ENCODE data around the gene TRIM66.

Gene TRIM66

GRCh38 chr11:8729067-8729466, 46.6 kb upstream of the TRIM66 start:
- Histone ChIP-seq H3K4me3 (ENCODE audit: low read length) (no peak overlapping the region), H3K56ac (ENCODE audit: low read length) (no peak overlapping the region), H3K23ac (ENCODE audit: low read length) (no peak overlapping the region), H3K27ac (ENCODE audit: low read depth, low read length) (no peak overlapping the region), H3K27me3 (ENCODE audit: insufficient read depth, low read length, poor library complexity) (no peaks in the 10 kb centered on the region), H3K36me3 (ENCODE audit: control insufficient read depth, insufficient read depth, low read length) (no peaks in the 10 kb centered on the region), H2AK5ac (ENCODE audit: low read length) (no peak overlapping the region), H3K4me2 (ENCODE audit: low read length) (no peak overlapping the region), H2BK120ac (ENCODE audit: low read depth, low read length) (no peak overlapping the region), H4K8ac (ENCODE audit: low read depth, low read length) (no peak overlapping the region), H3K79me1 (ENCODE audit: low read length) (no peaks in the 10 kb centered on the region), H2BK15ac (replicated peaks; ENCODE audit: low read depth) (no peak overlapping the region), H3K4me1 (ENCODE audit: control insufficient read depth, low read depth, low read length) (peaks cover 12% of the 10 kb centered on the region), H3K9ac (ENCODE audit: low read length) (no peak overlapping the region), H4K5ac (ENCODE audit: low read length) (no peak overlapping the region), H3K4ac (ENCODE audit: low read depth, low read length) (no peak overlapping the region), H3K18ac (ENCODE audit: low read length) (no peak overlapping the region), H2BK5ac (ENCODE audit: low read length) (no peak overlapping the region), H3K79me2 (ENCODE audit: control insufficient read depth, insufficient read depth, low read length) (no peaks in the 10 kb centered on the region)
- no peak for DNase-seq
- no CpG with 5 or more reads among the region's 6 CpGs for WGBS (ENCODE audit: extremely low coverage, insufficient coverage, low lambda C conversion rate)

- Histone ChIP-seq H3K18ac (ENCODE audit: low read length) (no peak overlapping the region), H3K4ac (ENCODE audit: low read depth, low read length) (no peak overlapping the region), H3K27ac (ENCODE audit: low read depth, low read length) (no peak overlapping the region)
These were observed 46.1 kb upstream of the TRIM66 start for GRCh38 chr11:8728563-8728962.

GRCh38 chr11:8726395-8726794, 43.9 kb upstream of the TRIM66 start:
- Histone ChIP-seq H3K27ac (ENCODE audit: low read depth, low read length) (no peak overlapping the region), H3K4me3 (ENCODE audit: low read length) (no peak overlapping the region), H3K27me3 (ENCODE audit: insufficient read depth, low read length, poor library complexity) (no peaks in the 10 kb centered on the region), H4K5ac (ENCODE audit: low read length) (no peak overlapping the region), H3K56ac (ENCODE audit: low read length) (no peak overlapping the region), H4K8ac (ENCODE audit: low read depth, low read length) (no peak overlapping the region), H3K79me1 (ENCODE audit: low read length) (no peaks in the 10 kb centered on the region), H2BK120ac (ENCODE audit: low read depth, low read length) (no peak overlapping the region), H3K23ac (ENCODE audit: low read length) (no peak overlapping the region), H3K79me2 (ENCODE audit: control insufficient read depth, insufficient read depth, low read length) (no peaks in the 10 kb centered on the region), H2BK5ac (ENCODE audit: low read length) (no peak overlapping the region), H2AK5ac (ENCODE audit: low read length) (no peak overlapping the region), H3K36me3 (ENCODE audit: control insufficient read depth, insufficient read depth, low read length) (no peaks in the 10 kb centered on the region), H3K18ac (ENCODE audit: low read length) (no peak overlapping the region), H3K4me1 (ENCODE audit: control insufficient read depth, low read depth, low read length) (peaks cover 5% of the 10 kb centered on the region), H2BK15ac (replicated peaks; ENCODE audit: low read depth) (no peak overlapping the region), H3K9ac (ENCODE audit: low read length) (no peak overlapping the region), H3K4me2 (ENCODE audit: low read length) (no peak overlapping the region), H3K4ac (ENCODE audit: low read depth, low read length) (no peak overlapping the region)
- WGBS (ENCODE audit: extremely low coverage, insufficient coverage, low lambda C conversion rate) = no CpG with 5 or more reads among the region's 4 CpGs
- no peak for DNase-seq

More at GRCh38 chr11:8728563-8728962, 46.1 kb upstream of the TRIM66 start:
- Histone ChIP-seq H3K23ac (ENCODE audit: low read length) (no peak overlapping the region), H3K79me2 (ENCODE audit: control insufficient read depth, insufficient read depth, low read length) (no peaks in the 10 kb centered on the region), H2BK120ac (ENCODE audit: low read depth, low read length) (no peak overlapping the region), H3K56ac (ENCODE audit: low read length) (no peak overlapping the region), H3K36me3 (ENCODE audit: control insufficient read depth, insufficient read depth, low read length) (no peaks in the 10 kb centered on the region), H2BK15ac (replicated peaks; ENCODE audit: low read depth) (no peak overlapping the region), H3K4me3 (ENCODE audit: low read length) (no peak overlapping the region), H3K27me3 (ENCODE audit: insufficient read depth, low read length, poor library complexity) (no peaks in the 10 kb centered on the region), H2BK5ac (ENCODE audit: low read length) (no peak overlapping the region), H3K4me1 (ENCODE audit: control insufficient read depth, low read depth, low read length) (peaks cover 10% of the 10 kb centered on the region), H4K8ac (ENCODE audit: low read depth, low read length) (no peak overlapping the region), H4K5ac (ENCODE audit: low read length) (no peak overlapping the region), H3K4me2 (ENCODE audit: low read length) (no peak overlapping the region), H3K9ac (ENCODE audit: low read length) (no peak overlapping the region), H2AK5ac (ENCODE audit: low read length) (no peak overlapping the region), H3K79me1 (ENCODE audit: low read length) (no peaks in the 10 kb centered on the region)
- no peak for DNase-seq
- no CpG with 5 or more reads among the region's 4 CpGs for WGBS (ENCODE audit: extremely low coverage, insufficient coverage, low lambda C conversion rate)

GRCh38 chr11:8724682-8725081, 42.2 kb upstream of the TRIM66 start:
- no peak overlapping the region for H3K18ac ChIP-seq (ENCODE audit: low read length)
- WGBS (ENCODE audit: extremely low coverage, insufficient coverage, low lambda C conversion rate) = no CpG with 5 or more reads among the region's 7 CpGs
- H3K27ac ChIP-seq (ENCODE audit: low read depth, low read length) = peak overlapping the region; percentile 13
- H3K9ac ChIP-seq (ENCODE audit: low read length) = no peak overlapping the region
- no peak overlapping the region for H3K4me2 ChIP-seq (ENCODE audit: low read length)
- no peaks in the 10 kb centered on the region for H3K79me2 ChIP-seq (ENCODE audit: control insufficient read depth, insufficient read depth, low read length)
- H2BK120ac ChIP-seq (ENCODE audit: low read depth, low read length) = no peak overlapping the region
- H2AK5ac ChIP-seq (ENCODE audit: low read length) = no peak overlapping the region
- peaks cover 15% of the 10 kb centered on the region for H3K4me1 ChIP-seq (ENCODE audit: control insufficient read depth, low read depth, low read length)
- H3K36me3 ChIP-seq (ENCODE audit: control insufficient read depth, insufficient read depth, low read length) = no peaks in the 10 kb centered on the region
- no peak overlapping the region for H2BK15ac ChIP-seq (replicated peaks; ENCODE audit: low read depth)
- H3K79me1 ChIP-seq (ENCODE audit: low read length) = no peaks in the 10 kb centered on the region
- peak overlapping the region; percentile 11 for H3K56ac ChIP-seq (ENCODE audit: low read length)
- H3K23ac ChIP-seq (ENCODE audit: low read length) = no peak overlapping the region
- H3K4ac ChIP-seq (ENCODE audit: low read depth, low read length) = no peak overlapping the region
- no peak overlapping the region for H3K4me3 ChIP-seq (ENCODE audit: low read length)
- no peak overlapping the region for H4K8ac ChIP-seq (ENCODE audit: low read depth, low read length)
- no peak for DNase-seq
- H2BK5ac ChIP-seq (ENCODE audit: low read length) = no peak overlapping the region
- H3K27me3 ChIP-seq (ENCODE audit: insufficient read depth, low read length, poor library complexity) = no peaks in the 10 kb centered on the region
- no peak overlapping the region for H4K5ac ChIP-seq (ENCODE audit: low read length)

- Histone ChIP-seq H3K56ac (ENCODE audit: low read length) (no peak overlapping the region), H3K4me2 (ENCODE audit: low read length) (no peak overlapping the region), H4K5ac (ENCODE audit: low read length) (no peak overlapping the region), H3K79me2 (ENCODE audit: control insufficient read depth, insufficient read depth, low read length) (no peaks in the 10 kb centered on the region), H4K8ac (ENCODE audit: low read depth, low read length) (no peak overlapping the region), H3K27me3 (ENCODE audit: insufficient read depth, low read length, poor library complexity) (no peaks in the 10 kb centered on the region), H3K9ac (ENCODE audit: low read length) (no peak overlapping the region), H2BK15ac (replicated peaks; ENCODE audit: low read depth) (no peak overlapping the region), H2BK120ac (ENCODE audit: low read depth, low read length) (no peak overlapping the region), H3K27ac (ENCODE audit: low read depth, low read length) (no peak overlapping the region), H3K79me1 (ENCODE audit: low read length) (no peaks in the 10 kb centered on the region), H3K36me3 (ENCODE audit: control insufficient read depth, insufficient read depth, low read length) (no peaks in the 10 kb centered on the region), H3K23ac (ENCODE audit: low read length) (no peak overlapping the region), H3K18ac (ENCODE audit: low read length) (no peak overlapping the region), H3K4me3 (ENCODE audit: low read length) (no peak overlapping the region), H3K4me1 (ENCODE audit: control insufficient read depth, low read depth, low read length) (peaks cover 22% of the 10 kb centered on the region), H2BK5ac (ENCODE audit: low read length) (no peak overlapping the region), H2AK5ac (ENCODE audit: low read length) (no peak overlapping the region), H3K4ac (ENCODE audit: low read depth, low read length) (no peak overlapping the region)
- WGBS (ENCODE audit: extremely low coverage, insufficient coverage, low lambda C conversion rate) = no CpG with 5 or more reads among the region's 7 CpGs
- DNase-seq = no peak
These were observed 41.2 kb upstream of the TRIM66 start for GRCh38 chr11:8723711-8724110.

GRCh38 chr11:8722809-8723208, 40.3 kb upstream of the TRIM66 start:
- no peaks in the 10 kb centered on the region for H3K36me3 ChIP-seq (ENCODE audit: control insufficient read depth, insufficient read depth, low read length)
- no CpG with 5 or more reads among the region's 3 CpGs for WGBS (ENCODE audit: extremely low coverage, insufficient coverage, low lambda C conversion rate)

More at GRCh38 chr11:8722809-8723208, 40.3 kb upstream of the TRIM66 start:
- H3K79me1 ChIP-seq (ENCODE audit: low read length) = no peaks in the 10 kb centered on the region
- H3K27me3 ChIP-seq (ENCODE audit: insufficient read depth, low read length, poor library complexity) = no peaks in the 10 kb centered on the region
- H4K5ac ChIP-seq (ENCODE audit: low read length) = no peak overlapping the region
- peaks cover 29% of the 10 kb centered on the region for H3K4me1 ChIP-seq (ENCODE audit: control insufficient read depth, low read depth, low read length)
- DNase-seq = no peak
- no peak overlapping the region for H2BK15ac ChIP-seq (replicated peaks; ENCODE audit: low read depth)
- H3K4ac ChIP-seq (ENCODE audit: low read depth, low read length) = no peak overlapping the region
- H2AK5ac ChIP-seq (ENCODE audit: low read length) = no peak overlapping the region
- H3K79me2 ChIP-seq (ENCODE audit: control insufficient read depth, insufficient read depth, low read length) = no peaks in the 10 kb centered on the region
- H3K4me2 ChIP-seq (ENCODE audit: low read length) = no peak overlapping the region
- H3K9ac ChIP-seq (ENCODE audit: low read length) = no peak overlapping the region
- no peak overlapping the region for H3K23ac ChIP-seq (ENCODE audit: low read length)
- H3K56ac ChIP-seq (ENCODE audit: low read length) = peak overlapping the region; percentile 57
- no peak overlapping the region for H2BK120ac ChIP-seq (ENCODE audit: low read depth, low read length)
- H3K27ac ChIP-seq (ENCODE audit: low read depth, low read length) = peak overlapping the region; percentile 51
- H2BK5ac ChIP-seq (ENCODE audit: low read length) = no peak overlapping the region
- H4K8ac ChIP-seq (ENCODE audit: low read depth, low read length) = no peak overlapping the region
- no peak overlapping the region for H3K4me3 ChIP-seq (ENCODE audit: low read length)
- H3K18ac ChIP-seq (ENCODE audit: low read length) = no peak overlapping the region
